ENCODE results near the gene C7.

The C7 gene

GRCh38 chr5:40945111-40945510 lies 35.8 kb downstream of the C7 start:
- in situ Hi-C loops (cut with MboI; ENCODE audit: low pct_unique_long_range_greater_than_20kb, low sequenced_read_pairs, unreplicated experiment), result no loop called here
- no peak for DNase-seq (ENCODE audit: low spot score)
- no peak for TF ChIP-seq CTCF (IDR thresholded peaks at IDR 0.05; ENCODE audit: extremely low read depth, insufficient read depth, missing control alignments)

GRCh38 chr5:40955313-40955712 lies 46.0 kb downstream of the C7 start:
- DNase-seq (ENCODE audit: low spot score), result no peak
- in situ Hi-C loops (cut with MboI; ENCODE audit: low pct_unique_long_range_greater_than_20kb, low sequenced_read_pairs, unreplicated experiment), result no loop called here
- TF ChIP-seq CTCF (IDR thresholded peaks at IDR 0.05; ENCODE audit: extremely low read depth, insufficient read depth, missing control alignments), result no peak

- TF ChIP-seq CTCF (IDR thresholded peaks at IDR 0.05; ENCODE audit: extremely low read depth, insufficient read depth, missing control alignments), result no peak
- DNase-seq (ENCODE audit: low spot score), result no peak
- in situ Hi-C loops (cut with MboI; ENCODE audit: low pct_unique_long_range_greater_than_20kb, low sequenced_read_pairs, unreplicated experiment), result no loop called here
These were observed 47.8 kb downstream of the C7 start for GRCh38 chr5:40957048-40957447.

GRCh38 chr5:40958811-40959210 lies 49.5 kb downstream of the C7 start:
- no peak for TF ChIP-seq CTCF (IDR thresholded peaks at IDR 0.05; ENCODE audit: extremely low read depth, insufficient read depth, missing control alignments)
- no peak for DNase-seq (ENCODE audit: low spot score)
- in situ Hi-C loops (cut with MboI; ENCODE audit: low pct_unique_long_range_greater_than_20kb, low sequenced_read_pairs, unreplicated experiment), result no loop called here

GRCh38 chr5:40960037-40960436 lies 50.7 kb downstream of the C7 start:
- DNase-seq (ENCODE audit: low spot score), result no peak
- no peak for TF ChIP-seq CTCF (IDR thresholded peaks at IDR 0.05; ENCODE audit: extremely low read depth, insufficient read depth, missing control alignments)
- in situ Hi-C loops (cut with MboI; ENCODE audit: low pct_unique_long_range_greater_than_20kb, low sequenced_read_pairs, unreplicated experiment), result no loop called here

- in situ Hi-C loops (cut with MboI; ENCODE audit: low pct_unique_long_range_greater_than_20kb, low sequenced_read_pairs, unreplicated experiment), result no loop called here
- DNase-seq (ENCODE audit: low spot score), result no peak
- no peak for TF ChIP-seq CTCF (IDR thresholded peaks at IDR 0.05; ENCODE audit: extremely low read depth, insufficient read depth, missing control alignments)
These were observed 53.1 kb downstream of the C7 start for GRCh38 chr5:40962207-40962955.
